Karpas-422 (cell line): ENCODE measurements around the gene ATG16L2. TPM values are rescaled to one million over a fixed set of nuclear protein-coding genes. Genes with fewer than 3 reads are reported as not detected.
"Not testable (repeated sequence)": the region's sequence is repeated elsewhere in the genome, so short reads cannot be mapped to it uniquely, and the experiment has no call there.

ENCODE experiments used
- DNase-seq: peaks from one replicate; pipeline ENCODE4 v3.0.0-alpha.2; 2015
- H2AFZ ChIP-seq: fragments of 200-600 bp; sonication (generic); 2 replicates; pipeline ENCODE4 v1.6.1; 2014; ENCODE audit warnings: antibody characterized with exemption, low read length, mixed read lengths
- H3K27ac ChIP-seq: fragments of 200-600 bp; sonication (generic); 2 replicates; pipeline ENCODE4 v1.5.1; 2014; ENCODE audit warnings: mild to moderate bottlenecking, low read length, moderate library complexity
- H3K27me3 ChIP-seq: fragments of 200-600 bp; sonication (generic); 2 replicates; pipeline ENCODE4 v1.6.1; 2014; ENCODE audit warnings: low read length, mixed read lengths
- H3K36me3 ChIP-seq: fragments of 200-600 bp; sonication (generic); 2 replicates; pipeline ENCODE4 v1.6.1; 2014; ENCODE audit warnings: low read length, mixed read lengths; ENCODE audit not compliant: insufficient read depth
- H3K4me1 ChIP-seq: fragments of 200-600 bp; sonication (generic); 2 replicates; pipeline ENCODE4 v1.6.1; 2014; ENCODE audit warnings: mild to moderate bottlenecking, low read length, mixed read lengths
- H3K4me2 ChIP-seq: fragments of 200-600 bp; sonication (generic); 2 replicates; pipeline ENCODE4 v1.6.1; 2014; ENCODE audit warnings: low read length, low read depth, mild to moderate bottlenecking; ENCODE audit not compliant: poor library complexity, severe bottlenecking
- H3K4me3 ChIP-seq: fragments of 200-600 bp; sonication (generic); 2 replicates; pipeline ENCODE4 v1.5.1; 2014; ENCODE audit warnings: mild to moderate bottlenecking, antibody characterized with exemption, low read length, mixed read lengths
- H3K79me2 ChIP-seq: fragments of 200-600 bp; sonication (generic); 2 replicates; pipeline ENCODE4 v1.6.1; 2014; ENCODE audit warnings: mild to moderate bottlenecking, low read length, mixed read lengths
- H3K9ac ChIP-seq: fragments of 200-600 bp; sonication (generic); 2 replicates; pipeline ENCODE4 v1.6.0; 2014; ENCODE audit warnings: low read length
- H3K9me2 ChIP-seq: fragments of 200-600 bp; sonication (generic), shearing (Covaris generic); replicated peaks from 2 replicates; pipeline ENCODE4 v1.6.0; 2014; ENCODE audit warnings: mild to moderate bottlenecking, low read length, moderate library complexity; ENCODE audit not compliant: insufficient read depth
- H3K9me3 ChIP-seq: fragments of 300-700, 200-600 bp; sonication (generic); 2 replicates; pipeline ENCODE4 v1.6.1; 2014; ENCODE audit warnings: low read length, mixed read lengths
- H4K20me1 ChIP-seq: fragments of 200-600 bp; sonication (generic); 2 replicates; pipeline ENCODE4 v1.6.1; 2014; ENCODE audit warnings: mild to moderate bottlenecking, antibody characterized with exemption, low read length, low read depth; ENCODE audit not compliant: insufficient read depth
- total RNA-seq: library from RNA; depleted of rRNA; stranded (reverse); fragments of >200 nt; shearing (Covaris generic); gene quantifications from 2 replicates; pipeline ENCODE4 v1.2.3, GENCODE V29; 2014; ENCODE audit warnings: low replicate concordance

The ATG16L2 gene
- total RNA-seq, 1 experiment from 2014 or later = 14.8 TPM

- no peaks in the 10 kb centered on the region for H3K36me3 ChIP-seq
- peaks cover 4% of the 10 kb centered on the region for H3K4me1 ChIP-seq
- H3K9ac ChIP-seq = no peak overlapping the region
- peaks cover 3% of the 10 kb centered on the region; the same call in 1 of the 2 replicates for H3K79me2 ChIP-seq
- no peaks in the 10 kb centered on the region for H4K20me1 ChIP-seq
- no peak for DNase-seq
- H3K4me3 ChIP-seq = no peak overlapping the region
- no peak overlapping the region for H3K27ac ChIP-seq
- H2AFZ ChIP-seq = no peak overlapping the region
- no peaks in the 10 kb centered on the region for H3K9me2 ChIP-seq
- no peaks in the 10 kb centered on the region for H3K9me3 ChIP-seq
- H3K4me2 ChIP-seq = no peak overlapping the region
- no peaks in the 10 kb centered on the region for H3K27me3 ChIP-seq
Measured at GRCh38 chr11:72807021-72807693, 7.1 kb upstream of the ATG16L2 start.

DNA sequence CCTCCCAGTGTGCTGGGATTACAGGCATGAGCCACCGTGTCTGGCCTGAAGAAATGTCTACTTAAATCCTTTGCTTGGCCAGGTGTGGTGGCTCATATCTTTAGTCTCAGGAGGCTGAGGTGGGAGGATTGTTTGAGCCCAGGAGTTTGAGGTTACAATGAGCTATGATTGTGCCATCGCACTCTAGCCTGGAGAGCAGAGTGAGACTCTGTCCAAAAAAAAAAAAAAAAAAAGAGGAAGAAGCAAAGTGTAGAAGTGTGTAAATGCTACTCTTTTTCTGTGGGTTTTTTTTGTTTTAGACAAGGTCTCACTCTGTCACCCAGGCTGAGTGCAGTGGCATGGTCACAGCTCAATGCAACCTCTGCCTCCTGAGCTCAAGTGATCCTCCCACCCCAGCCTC, 6.4 kb upstream of the ATG16L2 start:
- H3K9me3 ChIP-seq = no peaks in the 10 kb centered on the region
- no peaks in the 10 kb centered on the region for H3K9me2 ChIP-seq
- no peaks in the 10 kb centered on the region for H4K20me1 ChIP-seq
- H3K27me3 ChIP-seq = no peaks in the 10 kb centered on the region
- H2AFZ ChIP-seq = no peak overlapping the region
- peaks cover 3% of the 10 kb centered on the region; the same call in 1 of the 2 replicates for H3K79me2 ChIP-seq
- H3K4me1 ChIP-seq = peaks cover 10% of the 10 kb centered on the region
- H3K9ac ChIP-seq = no peak overlapping the region
- no peak overlapping the region for H3K4me3 ChIP-seq
- H3K27ac ChIP-seq = no peak overlapping the region
- no peaks in the 10 kb centered on the region for H3K36me3 ChIP-seq
- no peak overlapping the region for H3K4me2 ChIP-seq
- no peak for DNase-seq

- Histone ChIP-seq H3K4me1 (peaks cover 16% of the 10 kb centered on the region), H3K9ac (no peak overlapping the region), H3K27ac (no peak overlapping the region), H4K20me1 (no peaks in the 10 kb centered on the region), H3K9me2 (no peaks in the 10 kb centered on the region), H2AFZ (no peak overlapping the region), H3K9me3 (no peaks in the 10 kb centered on the region), H3K79me2 (peaks cover 3% of the 10 kb centered on the region; the same call in 1 of the 2 replicates), H3K36me3 (no peaks in the 10 kb centered on the region), H3K4me2 (no peak overlapping the region), H3K4me3 (no peak overlapping the region), H3K27me3 (no peaks in the 10 kb centered on the region)
- DNase-seq = no peak
Measured at GRCh38 chr11:72808331-72808798, 5.8 kb upstream of the ATG16L2 start.

GRCh38 chr11:72811686-72812085, 2.5 kb upstream of the ATG16L2 start:
- Histone ChIP-seq H3K4me1 (peaks cover 41% of the 10 kb centered on the region), H3K4me2 (peak overlapping the region; percentile 95)
- H2AFZ ChIP-seq, H3K79me2 ChIP-seq, H3K9me3 ChIP-seq, DNase-seq, H3K27me3 ChIP-seq, H4K20me1 ChIP-seq, H3K27ac ChIP-seq, H3K36me3 ChIP-seq, H3K9me2 ChIP-seq, H3K9ac ChIP-seq, H3K4me3 ChIP-seq: not testable (repeated sequence)

DNA sequence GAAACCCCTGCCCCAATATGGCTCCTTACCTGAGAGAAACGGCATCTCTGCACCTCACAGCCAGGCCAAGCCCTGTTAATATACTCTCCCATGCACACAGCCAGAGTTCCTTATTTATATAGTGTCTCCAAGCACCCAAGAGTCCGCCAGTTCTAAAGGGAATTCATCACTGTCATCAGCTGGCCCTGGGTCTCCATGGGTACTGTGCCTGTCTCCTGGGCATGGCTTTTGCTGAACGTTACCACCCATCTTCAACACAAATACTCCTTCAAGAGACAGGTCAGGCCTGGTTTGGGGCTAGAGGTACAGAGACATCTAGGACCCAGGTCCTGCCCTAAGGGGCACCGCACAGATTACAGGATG, 1.6 kb upstream of the ATG16L2 start:
- Histone ChIP-seq H3K27me3 (no peaks in the 10 kb centered on the region), H4K20me1 (no peaks in the 10 kb centered on the region), H3K4me2 (peak overlapping the region; percentile 95), H3K9me3 (no peaks in the 10 kb centered on the region), H3K9ac (peak overlapping the region; percentile 85), H3K4me1 (peaks cover 41% of the 10 kb centered on the region), H3K79me2 (peaks cover 3% of the 10 kb centered on the region; the same call in 1 of the 2 replicates), H3K36me3 (no peaks in the 10 kb centered on the region), H2AFZ (peak overlapping the region; percentile 63), H3K27ac (0 out of 2 replicates have a peak overlapping the region, but pooled peaks have one; percentile 1), H3K9me2 (no peaks in the 10 kb centered on the region), H3K4me3 (peak overlapping the region; percentile 87)
- DNase-seq = no peak

- H3K36me3 ChIP-seq = no peaks in the 10 kb centered on the region
- peak overlapping the region; percentile 87 for H3K4me3 ChIP-seq
- peak overlapping the region; percentile 95 for H3K4me2 ChIP-seq
- H3K9me3 ChIP-seq = no peaks in the 10 kb centered on the region
- H4K20me1 ChIP-seq = no peaks in the 10 kb centered on the region
- H3K79me2 ChIP-seq = peaks cover 3% of the 10 kb centered on the region; the same call in 1 of the 2 replicates
- no peaks in the 10 kb centered on the region for H3K9me2 ChIP-seq
- H2AFZ ChIP-seq = peak overlapping the region; percentile 63
- peak overlapping the region; percentile 80 for H3K27ac ChIP-seq
- peaks cover 41% of the 10 kb centered on the region for H3K4me1 ChIP-seq
- DNase-seq = peak; percentile 87
- peak overlapping the region; percentile 85 for H3K9ac ChIP-seq
- H3K27me3 ChIP-seq = no peaks in the 10 kb centered on the region
Measured at GRCh38 chr11:72812967-72813739, 1.1 kb upstream of the ATG16L2 start.

DNA sequence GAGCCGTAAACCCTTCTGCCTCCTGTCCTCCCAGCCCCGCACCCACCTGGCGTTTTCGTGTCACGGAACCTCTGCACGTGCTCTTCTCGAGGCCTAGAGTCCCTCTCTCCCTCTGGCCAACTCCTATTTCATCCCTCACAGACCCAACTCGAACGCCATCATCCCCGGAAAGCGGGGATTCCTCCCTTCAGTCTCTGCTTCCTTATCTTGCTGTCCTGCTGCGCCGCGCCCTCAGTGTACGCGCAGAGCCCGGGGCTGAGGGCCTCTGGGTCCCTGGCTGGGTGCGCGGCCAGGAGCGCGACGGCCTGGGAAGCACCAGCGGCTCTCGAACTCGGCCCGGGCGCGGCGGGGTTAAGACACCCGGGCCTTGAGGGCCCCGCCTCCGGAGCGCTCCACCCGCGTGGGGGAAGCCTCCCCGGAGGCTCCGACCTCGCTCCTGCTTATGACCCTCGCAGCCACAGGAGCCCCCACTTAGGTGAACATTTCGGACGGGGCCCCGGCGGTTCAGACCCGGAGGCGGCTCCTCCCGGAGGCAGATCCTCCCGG, 398 bp upstream of the ATG16L2 start:
- Histone ChIP-seq H3K36me3 (no peaks in the 10 kb centered on the region), H3K4me1 (peaks cover 41% of the 10 kb centered on the region), H3K27ac (peak overlapping the region; percentile 80), H2AFZ (peak overlapping the region; percentile 63), H3K9me3 (no peaks in the 10 kb centered on the region), H4K20me1 (no peaks in the 10 kb centered on the region), H3K79me2 (peaks cover 3% of the 10 kb centered on the region; the same call in 1 of the 2 replicates), H3K27me3 (no peaks in the 10 kb centered on the region), H3K9ac (peak overlapping the region; percentile 85), H3K9me2 (no peaks in the 10 kb centered on the region), H3K4me3 (peak overlapping the region; percentile 87), H3K4me2 (peak overlapping the region; percentile 95)
- peak; percentile 91 for DNase-seq

- DNase-seq = no peak
- Histone ChIP-seq H3K36me3 (no peaks in the 10 kb centered on the region), H3K27ac (peak overlapping the region; percentile 80), H3K9me3 (no peaks in the 10 kb centered on the region), H3K4me3 (peak overlapping the region; percentile 87), H3K9me2 (no peaks in the 10 kb centered on the region), H3K4me1 (peaks cover 41% of the 10 kb centered on the region), H4K20me1 (no peaks in the 10 kb centered on the region), H3K79me2 (peaks cover 3% of the 10 kb centered on the region; the same call in 1 of the 2 replicates), H3K4me2 (peak overlapping the region; percentile 95), H2AFZ (peak overlapping the region; percentile 63; the same call in 1 of the 2 replicates), H3K27me3 (no peaks in the 10 kb centered on the region), H3K9ac (peak overlapping the region; percentile 85)
Measured at GRCh38 chr11:72815110-72815618, 953 bp downstream of the ATG16L2 start.
